A673 (cell line): ENCODE data around the gene ANO2.

ENCODE experiments used
- CTCF ChIP-seq: fragments of 300-800, 200-600 bp; sonication (generic); conservative IDR thresholded peaks from 2 replicates; pipeline ENCODE4 v1.5.1; 2017; ENCODE audit warnings: low read depth, mild to moderate bottlenecking, antibody characterized with exemption, low read length, moderate library complexity, mixed read lengths
- EZH2 ChIP-seq: fragments of 200-600 bp; sonication (generic); IDR thresholded peaks from 2 replicates; pipeline ENCODE4 v1.6.1; 2017; ENCODE audit warnings: borderline replicate concordance, low read depth, mild to moderate bottlenecking, mixed read lengths, antibody characterized with exemption, low read length; ENCODE audit not compliant: poor library complexity, severe bottlenecking

DNA sequence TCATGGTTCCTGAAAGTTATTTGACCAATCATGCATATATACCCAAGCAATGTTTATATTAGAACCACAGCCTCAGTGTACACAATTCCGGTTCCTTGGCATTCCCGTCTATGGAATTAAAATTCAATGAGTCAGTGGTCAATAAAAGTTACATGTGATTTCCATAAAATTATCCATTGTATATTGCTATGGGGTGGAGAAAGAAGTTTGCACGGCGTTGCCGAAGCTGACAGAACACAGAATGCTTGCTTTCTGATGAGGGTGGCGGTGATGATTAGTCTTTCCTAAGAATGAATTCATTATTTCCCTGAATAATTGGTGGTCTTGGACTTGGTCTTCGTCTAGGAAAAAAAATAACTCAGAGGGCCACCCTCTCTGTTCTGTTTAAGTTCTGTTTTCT is 214.1 kb downstream of the ANO2 start:
- TF ChIP-seq CTCF, result no peak
- no peak for TF ChIP-seq EZH2
